ENCODE data around the gene SLC51A. TPM values are rescaled to one million over a fixed set of nuclear protein-coding genes. Genes with fewer than 3 reads are reported as not detected.

SLC51A gene
- total and polyA plus RNA-seq, 9 of the 15 experiments (the other 6 are each of a cell fraction or from before 2014, with no cell fraction given): 0.35 to 0.38 TPM; not detected in 7

- TF ChIP-seq REST (IDR thresholded peaks at IDR 0.05; ENCODE audit: borderline replicate concordance) (no peak), REST (CRISPR knock-in tag; IDR thresholded peaks at IDR 0.05; ENCODE audit: low read depth) (no peak), TCF3 (CRISPR knock-in tag; IDR thresholded peaks at IDR 0.05) (0 out of 2 replicates have a peak, but pooled peaks have one; percentile 23), CLOCK (CRISPR knock-in tag; IDR thresholded peaks at IDR 0.05; ENCODE audit: borderline replicate concordance) (no peak), ZNF592 (IDR thresholded peaks at IDR 0.05) (peak; percentile 8), NFIC (IDR thresholded peaks at IDR 0.05) (no peak), POLR3G (IDR thresholded peaks at IDR 0.05; ENCODE audit: extremely low read depth, insufficient read length, insufficient replicate concordance) (no peak)
- TF ChIP-seq, protein P1, sequence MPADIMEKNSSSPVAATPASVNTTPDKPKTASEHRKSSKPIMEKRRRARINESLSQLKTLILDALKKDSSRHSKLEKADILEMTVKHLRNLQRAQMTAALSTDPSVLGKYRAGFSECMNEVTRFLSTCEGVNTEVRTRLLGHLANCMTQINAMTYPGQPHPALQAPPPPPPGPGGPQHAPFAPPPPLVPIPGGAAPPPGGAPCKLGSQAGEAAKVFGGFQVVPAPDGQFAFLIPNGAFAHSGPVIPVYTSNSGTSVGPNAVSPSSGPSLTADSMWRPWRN (IDR thresholded peaks at IDR 0.05; ENCODE audit: low read depth): no peak
- TF ChIP-seq, protein P2, sequence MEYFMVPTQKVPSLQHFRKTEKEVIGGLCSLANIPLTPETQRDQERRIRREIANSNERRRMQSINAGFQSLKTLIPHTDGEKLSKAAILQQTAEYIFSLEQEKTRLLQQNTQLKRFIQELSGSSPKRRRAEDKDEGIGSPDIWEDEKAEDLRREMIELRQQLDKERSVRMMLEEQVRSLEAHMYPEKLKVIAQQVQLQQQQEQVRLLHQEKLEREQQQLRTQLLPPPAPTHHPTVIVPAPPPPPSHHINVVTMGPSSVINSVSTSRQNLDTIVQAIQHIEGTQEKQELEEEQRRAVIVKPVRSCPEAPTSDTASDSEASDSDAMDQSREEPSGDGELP (CRISPR knock-in tag; IDR thresholded peaks at IDR 0.05; ENCODE audit: borderline replicate concordance): no peak
- TF ChIP-seq, protein P3, sequence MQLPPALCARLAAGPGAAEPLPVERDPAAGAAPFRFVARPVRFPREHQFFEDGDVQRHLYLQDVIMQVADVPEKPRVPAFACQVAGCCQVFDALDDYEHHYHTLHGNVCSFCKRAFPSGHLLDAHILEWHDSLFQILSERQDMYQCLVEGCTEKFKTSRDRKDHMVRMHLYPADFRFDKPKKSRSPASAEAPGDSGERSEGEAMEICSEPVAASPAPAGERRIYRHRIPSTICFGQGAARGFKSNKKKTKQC (CRISPR knock-in tag; IDR thresholded peaks at IDR 0.05): no peak
Measured at GRCh38 chr3:196194542-196194915, 21.8 kb upstream of the SLC51A start (continued).

Measured in K562 (cell line).